PC-9 (cell line): Measurements from ENCODE around the gene RAB11A. TPM values are rescaled to one million over a fixed set of nuclear protein-coding genes. Genes with fewer than 3 reads are reported as not detected.

Experiments
- BruUV-seq: library from RNA; stranded (reverse); fragments of 400-500 nt; replicated peaks from 2 replicates; lab custom pipeline; 2021; lab: Mats Ljungman, UMichigan
- CTCF ChIA-PET: fragments of 300-600 bp; sonication (Branson Sonifier 250); formaldehyde crosslinking; loops from one replicate; lab custom pipeline; 2022; ENCODE audit warnings: antibody characterized with exemption; lab: Charles Lee
- POLR2A ChIA-PET: fragments of 300-600 bp; sonication (Branson Sonifier 250); formaldehyde crosslinking; loops from one replicate; lab custom pipeline; 2022; ENCODE audit warnings: antibody characterized with exemption; ENCODE audit not compliant: unreplicated experiment; lab: Charles Lee
- DNase-seq, 2 experiments: peaks; one replicate each; pipeline versions ENCODE4 v3.0.0 to v3.0.0-alpha.2; 2015 to 2022; ENCODE audit warnings: mixed read lengths in 1 of 2
- H2AFZ ChIP-seq: fragments of 200-600 bp; sonication (generic); 2 replicates; pipeline ENCODE4 v1.8.1; 2017; ENCODE audit warnings: antibody characterized with exemption
- H3F3A ChIP-seq: fragments of 200-600 bp; sonication (generic); 2 replicates; pipeline ENCODE4 v1.8.1; 2017; ENCODE audit warnings: antibody characterized with exemption, mild to moderate bottlenecking, low read depth; ENCODE audit not compliant: insufficient read depth
- H3K27ac ChIP-seq: fragments of 200-600 bp; sonication (generic); 2 replicates; pipeline ENCODE4 v1.6.1; 2016; ENCODE audit warnings: mixed run types
- H3K27me3 ChIP-seq: fragments of 200-600 bp; sonication (generic); 2 replicates; pipeline ENCODE4 v1.6.1; 2016; ENCODE audit warnings: low read depth, mixed run types; ENCODE audit not compliant: insufficient read depth
- H3K36me3 ChIP-seq: fragments of 200-600 bp; sonication (generic); 2 replicates; pipeline ENCODE4 v1.6.1; 2016; ENCODE audit warnings: low read depth, mixed run types
- H3K4me1 ChIP-seq: fragments of 200-600 bp; sonication (generic); replicated peaks from 2 replicates; pipeline ENCODE4 v1.6.1; 2016; ENCODE audit warnings: mixed run types; ENCODE audit not compliant: insufficient read depth
- H3K4me2 ChIP-seq: fragments of 200-600 bp; sonication (generic); 2 replicates; pipeline ENCODE4 v1.6.1; 2017; ENCODE audit warnings: mixed run types
- H3K4me3 ChIP-seq: fragments of 200-600 bp; sonication (generic); 2 replicates; pipeline ENCODE4 v1.6.1; 2016; ENCODE audit warnings: mixed run types
- H3K79me2 ChIP-seq: fragments of 200-600 bp; sonication (generic); 2 replicates; pipeline ENCODE4 v1.6.1; 2017; ENCODE audit warnings: low read depth, mixed run types
- H3K9me2 ChIP-seq: fragments of 200-600 bp; sonication (generic); 2 replicates; pipeline ENCODE4 v1.8.1; 2017; ENCODE audit warnings: mild to moderate bottlenecking; ENCODE audit not compliant: insufficient read depth
- H3K9me3 ChIP-seq: fragments of 200-600 bp; sonication (generic); 2 replicates; pipeline ENCODE4 v1.8.1; 2016; ENCODE audit warnings: low read depth; ENCODE audit not compliant: insufficient read depth
- H4K20me1 ChIP-seq: fragments of 200-600 bp; sonication (generic); 2 replicates; pipeline ENCODE4 v1.8.1; 2017; ENCODE audit not compliant: insufficient read depth
- CTCF ChIP-seq: fragments of 200-600 bp; sonication (generic); conservative IDR thresholded peaks from 2 replicates; pipeline ENCODE4 v1.6.1; 2017; ENCODE audit warnings: mixed run types, antibody characterized with exemption, mild to moderate bottlenecking, moderate library complexity
- EZH2 ChIP-seq: fragments of 200-600 bp; sonication (generic); IDR thresholded peaks from 2 replicates; pipeline ENCODE4 v1.8.0; 2017; ENCODE audit warnings: antibody characterized with exemption, low read depth
- intact Hi-C: fragments of 100-400 bp; cut with micrococcal nuclease; formaldehyde crosslinking; loops from one replicate; pipeline ENCODE4 v1.10.0; 2022; ENCODE audit not compliant: unreplicated experiment
- total RNA-seq: library from RNA; stranded (reverse); gene quantifications from 2 replicates; pipeline ENCODE4 v1.2.3, GENCODE V29; 2021

Gene RAB11A
- total RNA-seq, 1 experiment from 2014 or later, result 233 TPM

GRCh38 chr15:65832549-65833364 lies 36.5 kb upstream of the RAB11A start:
- Histone ChIP-seq H3K36me3 (no peaks in the 10 kb centered on the region), H3K4me3 (peak overlapping the region; percentile 7; the same call in 1 of the 2 replicates), H3K79me2 (no peaks in the 10 kb centered on the region), H3K4me1 (peaks cover 20% of the 10 kb centered on the region), H3K27me3 (no peaks in the 10 kb centered on the region), H4K20me1 (no peaks in the 10 kb centered on the region), H2AFZ (peak overlapping the region; percentile 73; the same call in 1 of the 2 replicates), H3K9me3 (no peaks in the 10 kb centered on the region), H3K9me2 (no peaks in the 10 kb centered on the region), H3K4me2 (peak overlapping the region; percentile 74), H3F3A (peaks cover 26% of the 10 kb centered on the region), H3K27ac (peak overlapping the region; percentile 87)
- TF ChIP-seq EZH2 (no peak), CTCF (no peak; the same call in 1 of the 2 replicates)
- intact Hi-C loops, result loop anchor here (1.0 to 10.0 kb wide), 4 partner anchors 36 to 428 kb away; partner anchors contain the start of genes DENND4A, INTS14 and RAB11A
- POLR2A ChIA-PET, result interaction anchor here (0.6 to 0.8 kb wide), 5 partner anchors 9 to 528 kb away, joined by 3 to 12 read pairs (median 5); partner anchors contain the start of genes RAB11A and RNU5B-1
- no TSS peak for BruUV-seq
- CTCF ChIA-PET, result interaction anchor here (0.5 to 1.5 kb wide), 7 partner anchors 22 to 222 kb away, joined by 3 to 11 read pairs (median 3); partner anchors contain the start of genes DENND4A, INTS14 and RAB11A
- peak; percentile 84 to 98 for DNase-seq

GRCh38 chr15:65833501-65834205 lies 35.6 kb upstream of the RAB11A start:
- H3K4me2 ChIP-seq, result peak overlapping the region; percentile 74
- H3K36me3 ChIP-seq, result no peaks in the 10 kb centered on the region
- CTCF ChIA-PET, result interaction anchor here (0.6 to 1.5 kb wide), 4 partner anchors 21 to 42 kb away, joined by 3 to 11 read pairs (median 3); partner anchors contain the start of genes DENND4A and RAB11A
- peaks cover 26% of the 10 kb centered on the region for H3F3A ChIP-seq
- H3K4me3 ChIP-seq, result peak overlapping the region; percentile 7; the same call in 1 of the 2 replicates
- DNase-seq, result no peak
- H3K79me2 ChIP-seq, result no peaks in the 10 kb centered on the region
- H4K20me1 ChIP-seq, result no peaks in the 10 kb centered on the region
- peak overlapping the region; percentile 87 for H3K27ac ChIP-seq
- H2AFZ ChIP-seq, result peak overlapping the region; percentile 73; the same call in 1 of the 2 replicates
- intact Hi-C loops, result loop anchor here (2.0 to 10.0 kb wide), 3 partner anchors 35 to 429 kb away; partner anchors contain the start of genes DENND4A and RAB11A
- BruUV-seq, result no TSS peak
- POLR2A ChIA-PET, result no interaction called here
- no peaks in the 10 kb centered on the region for H3K27me3 ChIP-seq
- H3K9me3 ChIP-seq, result no peaks in the 10 kb centered on the region
- no peaks in the 10 kb centered on the region for H3K9me2 ChIP-seq
- TF ChIP-seq CTCF (no peak), EZH2 (no peak)
- peaks cover 20% of the 10 kb centered on the region for H3K4me1 ChIP-seq
